Mesenchymal stem cell (in vitro differentiated cells and primary cell): ENCODE data around the gene CHD3.
A peak's percentile ranks its signal among the peaks of the same experiment; 100 is the strongest.

Source experiments
- DNase-seq: peaks from one replicate; pipeline ENCODE4 v3.0.0-alpha.2; 2013
- H2AFZ ChIP-seq: one replicate; pipeline ENCODE4 v1.6.1; 2013; ENCODE audit warnings: low read depth, mild to moderate bottlenecking, control low read depth, inconsistent platforms, low read length, moderate library complexity
- H2AK5ac ChIP-seq: 2 replicates; pipeline ENCODE4 v1.6.1; 2013; ENCODE audit warnings: low read length, moderate library complexity, mild to moderate bottlenecking, inconsistent platforms; ENCODE audit not compliant: severe bottlenecking
- H2BK120ac ChIP-seq: one replicate; pipeline ENCODE4 v1.6.1; 2013; ENCODE audit warnings: low read depth, mild to moderate bottlenecking, inconsistent platforms, low read length, moderate library complexity
- H2BK12ac ChIP-seq, 2 experiments: one replicate each; pipeline ENCODE4 v1.6.1; 2013; ENCODE audit warnings: inconsistent platforms in 2 of 2, low read length in 2 of 2, mild to moderate bottlenecking in 2 of 2, moderate library complexity in 2 of 2, control low read depth in 1 of 2
- H2BK15ac ChIP-seq: one replicate; pipeline ENCODE4 v1.6.1; 2013; ENCODE audit warnings: mild to moderate bottlenecking, low read depth, inconsistent platforms; ENCODE audit not compliant: poor library complexity, severe bottlenecking
- H2BK5ac ChIP-seq: 2 replicates; pipeline ENCODE4 v1.6.1; 2013; ENCODE audit warnings: low read depth, mild to moderate bottlenecking, low read length, control low read depth, inconsistent platforms; ENCODE audit not compliant: poor library complexity, severe bottlenecking
- H3K14ac ChIP-seq, 2 experiments: one replicate each; pipeline ENCODE4 v1.6.1; 2013; ENCODE audit warnings: inconsistent platforms in 2 of 2, low read length in 2 of 2, control low read depth in 1 of 2, mild to moderate bottlenecking in 1 of 2, moderate library complexity in 1 of 2
- H3K18ac ChIP-seq, 2 experiments: one replicate each; pipeline ENCODE4 v1.6.1; 2013; ENCODE audit warnings: inconsistent platforms in 2 of 2, low read length in 2 of 2, control low read depth in 1 of 2, low read depth in 1 of 2, mild to moderate bottlenecking in 1 of 2
- H3K23ac ChIP-seq, 2 experiments: one replicate each; pipeline ENCODE4 v1.6.1; 2013; ENCODE audit warnings: inconsistent platforms in 2 of 2, low read length in 2 of 2, mild to moderate bottlenecking in 2 of 2, moderate library complexity in 2 of 2, control low read depth in 1 of 2
- H3K27ac ChIP-seq: 2 replicates; pipeline ENCODE4 v1.5.1; 2013; ENCODE audit warnings: mild to moderate bottlenecking, moderate library complexity, low read length, control low read depth, inconsistent platforms; ENCODE audit not compliant: poor library complexity, severe bottlenecking
- H3K27me3 ChIP-seq, 2 experiments: 2 replicates each; pipeline versions ENCODE4 v1.6.1 to v1.7.0; 2013; ENCODE audit warnings: low read length in 2 of 2, mild to moderate bottlenecking in 2 of 2, moderate library complexity in 2 of 2, control low read depth in 1 of 2, inconsistent platforms in 1 of 2; ENCODE audit not compliant: control insufficient read depth in 1 of 2, insufficient read depth in 1 of 2
- H3K36me3 ChIP-seq, 2 experiments: 2 replicates each; pipeline versions ENCODE4 v1.6.1 to v1.7.0; 2013; ENCODE audit warnings: low read length in 2 of 2, control low read depth in 1 of 2, inconsistent platforms in 1 of 2, low read depth in 1 of 2, mild to moderate bottlenecking in 1 of 2; ENCODE audit not compliant: insufficient read depth in 2 of 2, control insufficient read depth in 1 of 2
- H3K4ac ChIP-seq, 2 experiments: one replicate each; pipeline ENCODE4 v1.6.1; 2013; ENCODE audit warnings: inconsistent platforms in 2 of 2, low read length in 2 of 2, mild to moderate bottlenecking in 2 of 2, moderate library complexity in 2 of 2, control low read depth in 1 of 2, low read depth in 1 of 2
- H3K4me1 ChIP-seq: 2 replicates; pipeline ENCODE4 v1.6.1; 2013; ENCODE audit warnings: low read depth, low read length, control low read depth; ENCODE audit not compliant: control insufficient read depth, insufficient read depth
- H3K4me2 ChIP-seq: 2 replicates; pipeline ENCODE4 v1.6.1; 2013; ENCODE audit warnings: low read length, mild to moderate bottlenecking, inconsistent platforms; ENCODE audit not compliant: poor library complexity, severe bottlenecking
- H3K4me3 ChIP-seq, 2 experiments: 2 replicates each; pipeline versions ENCODE4 v1.5.1 to v1.7.0; 2013; ENCODE audit warnings: low read length in 2 of 2, mild to moderate bottlenecking in 2 of 2, control low read depth in 1 of 2, low read depth in 1 of 2; ENCODE audit not compliant: insufficient read depth in 1 of 2
- H3K79me1 ChIP-seq: replicated peaks from 2 replicates; pipeline ENCODE4 v1.6.1; 2013; ENCODE audit warnings: mild to moderate bottlenecking, control low read depth, low read length, inconsistent platforms; ENCODE audit not compliant: poor library complexity, severe bottlenecking
- H3K9ac ChIP-seq: 2 replicates; pipeline ENCODE4 v1.7.0; 2013; ENCODE audit warnings: mild to moderate bottlenecking, low read length, moderate library complexity
- H3K9me3 ChIP-seq: 2 replicates; pipeline ENCODE4 v1.7.0; 2013; ENCODE audit warnings: mild to moderate bottlenecking, low read length; ENCODE audit not compliant: control insufficient read depth
- H4K8ac ChIP-seq: one replicate; pipeline ENCODE4 v1.6.1; 2013; ENCODE audit warnings: inconsistent platforms, mild to moderate bottlenecking, low read length, moderate library complexity
- H4K91ac ChIP-seq: one replicate; pipeline ENCODE4 v1.6.1; 2013; ENCODE audit warnings: mild to moderate bottlenecking, low read length, inconsistent platforms
- WGBS: methylation state at CpG from one replicate; pipeline ENCODE4 v1.1.7; 2013; ENCODE audit warnings: mixed read lengths; 5-methylcytosine and 5-hydroxymethylcytosine counted together

Gene CHD3

DNA sequence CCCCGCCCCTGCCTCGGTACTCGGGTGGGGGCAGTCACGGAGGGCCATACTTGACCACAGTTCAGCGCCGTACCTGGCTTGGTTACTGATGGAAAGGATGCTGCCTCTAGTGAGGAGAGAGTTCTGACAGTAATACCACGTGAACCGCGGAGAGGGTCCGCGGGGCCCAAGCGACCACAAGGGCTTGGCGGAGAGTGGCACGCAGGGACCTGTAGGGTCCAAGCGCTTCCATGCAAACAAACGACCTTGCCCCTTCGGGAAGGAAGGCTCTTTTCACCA lies 45.4 kb upstream of the CHD3 start:
- peak overlapping the region in 1 of 2 experiments; percentile 20 for H3K23ac ChIP-seq
- no peaks in the 10 kb centered on the region for H3K27me3 ChIP-seq
- H3K14ac ChIP-seq, result peak overlapping the region; percentile 76 to 93
- peaks cover 26 to 37% of the 10 kb centered on the region in 2 experiments for H3K36me3 ChIP-seq
- whole genome bisulfite sequencing, result under 1% methylated on average over 17 of the region's 17 CpGs
- peak overlapping the region; percentile 72 to 97 for H3K18ac ChIP-seq
- peaks cover 30% of the 10 kb centered on the region for H3K4me1 ChIP-seq
- peak overlapping the region; percentile 97 for H2BK15ac ChIP-seq
- H2AK5ac ChIP-seq, result no peak overlapping the region
- peak overlapping the region; percentile 69 to 94 for H3K4me3 ChIP-seq
- H4K8ac ChIP-seq, result peak overlapping the region; percentile 47
- no peak overlapping the region for H2AFZ ChIP-seq
- H4K91ac ChIP-seq, result peak overlapping the region; percentile 98
- H3K4ac ChIP-seq, result peak overlapping the region; percentile 92 to 93
- peak overlapping the region; percentile 98 for H3K27ac ChIP-seq
- peak overlapping the region; percentile 54 for H2BK5ac ChIP-seq
- no peaks in the 10 kb centered on the region for H3K9me3 ChIP-seq
- peaks cover 25% of the 10 kb centered on the region for H3K79me1 ChIP-seq
- H3K9ac ChIP-seq, result peak overlapping the region; percentile 98
- H2BK12ac ChIP-seq, result peak overlapping the region; percentile 91 to 92
- peak overlapping the region; percentile 88 for H3K4me2 ChIP-seq
- peak overlapping the region; percentile 91 for H2BK120ac ChIP-seq
- DNase-seq, result no peak

DNA sequence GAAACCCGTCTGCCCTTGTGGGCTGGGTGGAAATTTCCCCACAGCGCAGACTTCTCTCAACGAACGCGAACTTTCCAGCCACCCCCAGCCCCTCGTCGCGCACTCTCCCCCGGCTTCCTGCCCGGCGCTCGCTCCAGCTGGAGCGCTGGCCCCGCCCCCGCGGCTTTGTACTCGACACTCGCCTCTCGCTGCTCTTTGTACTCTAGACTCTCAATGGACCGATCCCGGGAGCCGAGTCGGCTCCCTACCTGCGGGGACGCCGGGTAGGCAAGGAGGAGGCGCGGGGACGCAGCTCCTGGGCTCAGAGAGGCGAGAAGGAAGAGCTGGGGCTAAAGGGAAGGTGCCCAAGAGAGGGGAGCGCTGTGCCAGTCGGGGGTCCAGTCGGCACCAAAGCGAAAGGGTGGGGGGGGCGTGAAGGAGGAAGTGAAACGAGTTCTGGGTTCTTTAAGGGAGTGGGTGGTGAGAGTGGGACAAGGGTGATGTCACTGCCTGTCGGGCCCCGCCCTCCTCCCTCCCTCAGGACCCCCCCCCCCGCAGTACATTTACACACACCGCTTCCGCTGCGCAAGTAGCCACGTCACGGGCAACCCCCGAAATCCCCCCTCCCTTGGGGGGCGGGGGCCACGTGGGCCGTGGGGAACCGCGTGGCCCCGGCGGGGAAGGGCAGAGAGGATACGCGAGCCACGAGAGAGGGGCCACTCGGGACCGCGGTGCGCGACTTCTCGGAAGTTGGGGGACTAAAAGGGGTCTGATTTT lies 44.9 kb upstream of the CHD3 start:
- peak overlapping the region in 1 of 2 experiments; percentile 20 for H3K23ac ChIP-seq
- H4K8ac ChIP-seq, result peak overlapping the region; percentile 85
- under 1% methylated on average over 52 of the region's 61 CpGs for WGBS
- peak; percentile 94 for DNase-seq
- peaks cover 26% of the 10 kb centered on the region for H3K79me1 ChIP-seq
- no peak overlapping the region for H2AK5ac ChIP-seq
- peak overlapping the region; percentile 98 for H4K91ac ChIP-seq
- peak overlapping the region; percentile 78 to 94 for H3K4me3 ChIP-seq
- H3K4me1 ChIP-seq, result peaks cover 26% of the 10 kb centered on the region
- H3K14ac ChIP-seq, result peak overlapping the region; percentile 76 to 97
- peak overlapping the region; percentile 98 for H3K27ac ChIP-seq
- peak overlapping the region; percentile 93 for H2BK5ac ChIP-seq
- H2AFZ ChIP-seq, result no peak overlapping the region
- peak overlapping the region; percentile 91 to 92 for H2BK12ac ChIP-seq
- peak overlapping the region; percentile 95 to 97 for H3K18ac ChIP-seq
- peak overlapping the region; percentile 97 for H2BK15ac ChIP-seq
- H2BK120ac ChIP-seq, result peak overlapping the region; percentile 91
- H3K27me3 ChIP-seq, result no peaks in the 10 kb centered on the region
- H3K9ac ChIP-seq, result peak overlapping the region; percentile 98
- no peaks in the 10 kb centered on the region for H3K9me3 ChIP-seq
- H3K36me3 ChIP-seq, result peaks cover 27 to 42% of the 10 kb centered on the region in 2 experiments
- peak overlapping the region; percentile 93 to 94 for H3K4ac ChIP-seq
- H3K4me2 ChIP-seq, result peak overlapping the region; percentile 88

DNA sequence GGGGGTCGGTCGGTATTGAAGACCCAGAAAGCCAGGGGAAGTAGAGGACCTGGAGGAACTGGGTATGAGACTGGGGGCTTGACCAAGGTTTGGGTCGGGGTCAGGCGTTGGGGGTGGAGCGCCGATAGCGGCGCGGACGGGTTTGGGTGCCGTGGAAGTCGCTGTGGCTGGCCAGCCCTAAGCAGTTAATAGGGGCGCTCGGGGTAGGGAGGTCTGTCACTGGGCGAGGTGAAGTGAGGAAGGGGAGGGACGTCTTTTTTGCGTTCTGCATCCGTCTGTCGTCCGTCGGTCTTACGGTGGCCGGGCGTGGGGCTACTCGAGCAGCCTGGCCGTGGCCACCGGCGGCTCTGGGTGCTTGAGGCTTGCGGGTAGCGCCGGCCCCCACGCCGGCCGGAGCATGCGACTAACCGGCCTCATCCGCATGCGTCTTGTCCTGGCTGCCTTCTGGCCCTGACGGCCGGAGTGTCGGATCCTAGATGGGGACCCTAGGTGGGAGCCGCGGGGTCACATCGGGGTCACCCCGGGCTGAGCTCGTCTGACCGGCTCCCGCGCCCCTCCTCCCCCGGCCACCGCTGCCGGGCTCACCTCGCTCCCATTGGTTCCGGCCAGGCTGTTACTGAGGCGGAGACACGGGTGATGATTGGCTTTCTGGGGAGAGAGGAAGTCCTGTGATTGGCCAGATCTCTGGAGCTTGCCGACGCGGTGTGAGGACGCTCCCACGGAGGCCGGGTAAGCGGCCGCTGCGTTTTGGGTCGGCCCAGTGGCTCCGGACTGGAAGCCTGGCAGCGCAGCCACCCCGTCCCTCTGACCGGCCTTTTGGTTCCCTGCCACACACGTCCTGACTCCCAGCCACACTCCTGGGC lies 44.1 kb upstream of the CHD3 start:
- no peaks in the 10 kb centered on the region for H3K9me3 ChIP-seq
- under 1% methylated on average over 63 of the region's 71 CpGs for WGBS
- no peaks in the 10 kb centered on the region for H3K27me3 ChIP-seq

More for the DNA sequence above, 44.1 kb upstream of the CHD3 start:
- H2BK12ac ChIP-seq, result peak overlapping the region; percentile 21 to 59
- H3K23ac ChIP-seq, result peak overlapping the region in 1 of 2 experiments; percentile 20
- peak overlapping the region; percentile 91 for H3K4me2 ChIP-seq
- H3K9ac ChIP-seq, result peak overlapping the region; percentile 98
- H2BK120ac ChIP-seq, result peak overlapping the region; percentile 45
- peak overlapping the region in 1 of 2 experiments; percentile 91 for H3K14ac ChIP-seq
- H2AK5ac ChIP-seq, result no peak overlapping the region
- no peak overlapping the region for H2AFZ ChIP-seq
- peaks cover 32 to 50% of the 10 kb centered on the region in 2 experiments for H3K36me3 ChIP-seq
- peak overlapping the region; percentile 86 for H3K27ac ChIP-seq
- peak overlapping the region; percentile 85 to 94 for H3K18ac ChIP-seq
- peak; percentile 98 for DNase-seq
- H2BK15ac ChIP-seq, result peak overlapping the region; percentile 73
- H4K91ac ChIP-seq, result peak overlapping the region; percentile 82
- peaks cover 30% of the 10 kb centered on the region for H3K79me1 ChIP-seq
- peaks cover 18% of the 10 kb centered on the region for H3K4me1 ChIP-seq
- peak overlapping the region; percentile 60 to 89 for H3K4ac ChIP-seq
- H2BK5ac ChIP-seq, result peak overlapping the region; percentile 91
- peak overlapping the region; percentile 78 to 94 for H3K4me3 ChIP-seq
- H4K8ac ChIP-seq, result peak overlapping the region; percentile 85
